AG04449 (cell line): ENCODE data around the gene SLC17A9.

Experiments used
- CTCF ChIA-PET: fragments of 350-600 bp; formaldehyde crosslinking; extraction: SDS; loops from one replicate; lab custom pipeline; 2021; ENCODE audit warnings: antibody characterized with exemption; lab: Yijun Ruan, JAX
- POLR2A ChIA-PET: fragments of 400-600, 350-600 bp; formaldehyde crosslinking; extraction: SDS; loops from one replicate; lab custom pipeline; 2020; ENCODE audit warnings: antibody characterized with exemption, inconsistent platforms; lab: Yijun Ruan, JAX
- DNase-seq: peaks from one replicate; pipeline ENCODE4 v3.0.0-alpha.2; 2010; ENCODE audit warnings: low read depth, low spot score
- H3K4me3 ChIP-seq: 2 replicates; pipeline ENCODE4 v1.5.1; 2011; ENCODE audit warnings: low read depth, mild to moderate bottlenecking, control low read depth, low read length
- CTCF ChIP-seq: IDR thresholded peaks from one replicate; pipeline ENCODE4 v1.5.1; 2011; ENCODE audit warnings: mild to moderate bottlenecking, moderate library complexity, low read length, control low read depth, inconsistent platforms; ENCODE audit not compliant: insufficient read depth; ENCODE audit errors: missing control alignments

Gene SLC17A9

GRCh38 chr20:62968378-62969178 is 16.1 kb downstream of the SLC17A9 start:
- TF ChIP-seq CTCF, result no peak
- ChIA-PET CTCF (interaction anchor here (1.2 to 3.3 kb wide), 3 partner anchors 12 to 41 kb away, joined by 4 to 16 read pairs (median 16); partner anchors contain the start of gene SLC17A9), POLR2A (no interaction called here)
- H3K4me3 ChIP-seq, result no peak overlapping the region
- no peak for DNase-seq

GRCh38 chr20:62969179-62969760 is 16.8 kb downstream of the SLC17A9 start:
- POLR2A ChIA-PET, result no interaction called here
- DNase-seq, result no peak
- CTCF ChIA-PET, result interaction anchor here (1.0 to 3.3 kb wide), 5 partner anchors 11 to 70 kb away, joined by 3 to 26 read pairs (median 16); partner anchors contain the start of gene SLC17A9
- H3K4me3 ChIP-seq, result no peak overlapping the region
- TF ChIP-seq CTCF, result no peak

GRCh38 chr20:62969939-62970306 is 17.4 kb downstream of the SLC17A9 start:
- CTCF ChIA-PET, result interaction anchor here (1.0 to 3.3 kb wide), 8 partner anchors 8 to 70 kb away, joined by 3 to 26 read pairs (median 8); partner anchors contain the start of gene SLC17A9
- no peak overlapping the region for H3K4me3 ChIP-seq
- POLR2A ChIA-PET, result interaction anchor here (0.8 kb wide), 1 partner anchor 17 kb away, joined by 3 read pairs; the partner anchor contains the start of gene SLC17A9
- DNase-seq, result no peak
- no peak for TF ChIP-seq CTCF

- POLR2A ChIA-PET, result interaction anchor here (0.8 to 1.0 kb wide), 2 partner anchors 15 to 18 kb away, joined by 3 read pairs; partner anchors contain the start of gene SLC17A9
- TF ChIP-seq CTCF, result no peak
- CTCF ChIA-PET, result interaction anchor here (0.7 to 3.3 kb wide), 14 partner anchors 9 to 71 kb away, joined by 3 to 26 read pairs (median 4); partner anchors contain the start of gene SLC17A9
- no peak overlapping the region for H3K4me3 ChIP-seq
- DNase-seq, result no peak
Measured at GRCh38 chr20:62970307-62971210, 18.1 kb downstream of the SLC17A9 start.

- no peak overlapping the region for H3K4me3 ChIP-seq
- TF ChIP-seq CTCF, result no peak
- POLR2A ChIA-PET, result interaction anchor here (1.0 kb wide), 1 partner anchor 15 kb away, joined by 3 read pairs; no protein-coding TSS in a partner anchor
- CTCF ChIA-PET, result interaction anchor here (0.7 to 3.3 kb wide), 13 partner anchors 9 to 72 kb away, joined by 3 to 26 read pairs (median 4); partner anchors contain the start of gene SLC17A9
- no peak for DNase-seq
Measured at GRCh38 chr20:62971211-62971949, 18.9 kb downstream of the SLC17A9 start.
